ENCODE measurements around the gene CDK14.

Gene CDK14

GRCh38 chr7:90671571-90671970, 75.5 kb downstream of the CDK14 start:
- TF ChIP-seq, protein P1, sequence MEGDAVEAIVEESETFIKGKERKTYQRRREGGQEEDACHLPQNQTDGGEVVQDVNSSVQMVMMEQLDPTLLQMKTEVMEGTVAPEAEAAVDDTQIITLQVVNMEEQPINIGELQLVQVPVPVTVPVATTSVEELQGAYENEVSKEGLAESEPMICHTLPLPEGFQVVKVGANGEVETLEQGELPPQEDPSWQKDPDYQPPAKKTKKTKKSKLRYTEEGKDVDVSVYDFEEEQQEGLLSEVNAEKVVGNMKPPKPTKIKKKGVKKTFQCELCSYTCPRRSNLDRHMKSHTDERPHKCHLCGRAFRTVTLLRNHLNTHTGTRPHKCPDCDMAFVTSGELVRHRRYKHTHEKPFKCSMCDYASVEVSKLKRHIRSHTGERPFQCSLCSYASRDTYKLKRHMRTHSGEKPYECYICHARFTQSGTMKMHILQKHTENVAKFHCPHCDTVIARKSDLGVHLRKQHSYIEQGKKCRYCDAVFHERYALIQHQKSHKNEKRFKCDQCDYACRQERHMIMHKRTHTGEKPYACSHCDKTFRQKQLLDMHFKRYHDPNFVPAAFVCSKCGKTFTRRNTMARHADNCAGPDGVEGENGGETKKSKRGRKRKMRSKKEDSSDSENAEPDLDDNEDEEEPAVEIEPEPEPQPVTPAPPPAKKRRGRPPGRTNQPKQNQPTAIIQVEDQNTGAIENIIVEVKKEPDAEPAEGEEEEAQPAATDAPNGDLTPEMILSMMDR (IDR thresholded peaks at IDR 0.05; ENCODE audit: low read depth, low read length): no peak
- no peak for DNase-seq
- Histone ChIP-seq H3K9me3 (ENCODE audit: severe bottlenecking) (no peaks in the 10 kb centered on the region), H3K27me3 (ENCODE audit: insufficient read depth, low read depth, severe bottlenecking) (no peaks in the 10 kb centered on the region), H3K27ac (no peak overlapping the region), H3K36me3 (no peaks in the 10 kb centered on the region), H3K4me3 (ENCODE audit: low read depth, low read length) (no peak overlapping the region)

DNA sequence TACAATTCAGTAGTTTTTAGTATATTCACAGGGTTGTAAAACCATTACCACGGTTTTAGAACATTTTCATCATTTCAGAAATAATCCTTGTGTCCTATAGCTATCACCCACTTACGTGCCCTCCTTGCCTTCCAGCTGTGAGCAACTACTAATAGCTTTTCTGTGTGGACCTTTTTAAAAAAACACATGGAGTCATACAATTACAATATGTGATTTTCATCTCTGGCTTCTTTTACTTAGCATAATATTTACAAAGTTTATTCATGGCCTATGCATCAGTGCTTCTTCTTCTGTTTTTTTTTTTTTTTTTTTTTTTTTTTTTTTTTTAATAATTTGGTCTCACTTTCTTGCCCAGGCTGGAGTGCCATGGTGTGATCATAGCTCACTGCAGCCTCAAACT, 76.1 kb downstream of the CDK14 start:
- TF ChIP-seq, protein P1 (IDR thresholded peaks at IDR 0.05; ENCODE audit: low read depth, low read length): no peak
- H3K36me3 ChIP-seq: no peaks in the 10 kb centered on the region
- no peaks in the 10 kb centered on the region for H3K27me3 ChIP-seq (ENCODE audit: insufficient read depth, low read depth, severe bottlenecking)
- no peak overlapping the region for H3K4me3 ChIP-seq (ENCODE audit: low read depth, low read length)
- H3K27ac ChIP-seq: no peak overlapping the region
- no peaks in the 10 kb centered on the region for H3K9me3 ChIP-seq (ENCODE audit: severe bottlenecking)
- no peak for DNase-seq

GRCh38 chr7:90674625-90675024, 78.5 kb downstream of the CDK14 start:
- H3K36me3 ChIP-seq: no peaks in the 10 kb centered on the region
- H3K9me3 ChIP-seq (ENCODE audit: severe bottlenecking): no peaks in the 10 kb centered on the region
- TF ChIP-seq, protein P1 (IDR thresholded peaks at IDR 0.05; ENCODE audit: low read depth, low read length): no peak
- no peak overlapping the region for H3K27ac ChIP-seq
- no peak overlapping the region for H3K4me3 ChIP-seq (ENCODE audit: low read depth, low read length)
- no peaks in the 10 kb centered on the region for H3K27me3 ChIP-seq (ENCODE audit: insufficient read depth, low read depth, severe bottlenecking)
- DNase-seq: no peak

DNA sequence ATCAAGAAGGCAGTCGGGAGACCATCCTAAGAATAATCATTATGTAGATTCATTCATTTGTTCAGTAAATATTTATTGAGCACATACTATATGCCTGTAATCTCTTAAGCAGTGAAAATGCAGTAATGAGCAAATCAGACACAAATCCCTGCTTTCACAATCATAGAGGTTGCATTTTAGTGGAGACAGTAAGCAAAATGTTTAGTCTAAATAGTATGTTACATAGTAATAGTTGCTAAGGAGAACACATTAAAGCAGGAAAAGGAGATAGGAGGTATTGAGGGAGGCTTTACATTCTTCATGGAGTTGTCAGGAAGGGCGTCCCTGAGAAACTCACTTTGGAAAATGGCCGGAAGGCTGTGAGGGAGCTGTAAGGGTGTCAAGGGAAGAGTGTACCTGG, 79.9 kb downstream of the CDK14 start:
- no peaks in the 10 kb centered on the region for H3K9me3 ChIP-seq (ENCODE audit: severe bottlenecking)
- H3K27ac ChIP-seq: no peak overlapping the region
- H3K36me3 ChIP-seq: no peaks in the 10 kb centered on the region
- H3K27me3 ChIP-seq (ENCODE audit: insufficient read depth, low read depth, severe bottlenecking): no peaks in the 10 kb centered on the region
- TF ChIP-seq, protein P1 (IDR thresholded peaks at IDR 0.05; ENCODE audit: low read depth, low read length): no peak
- H3K4me3 ChIP-seq (ENCODE audit: low read depth, low read length): no peak overlapping the region
- DNase-seq: no peak

DNA sequence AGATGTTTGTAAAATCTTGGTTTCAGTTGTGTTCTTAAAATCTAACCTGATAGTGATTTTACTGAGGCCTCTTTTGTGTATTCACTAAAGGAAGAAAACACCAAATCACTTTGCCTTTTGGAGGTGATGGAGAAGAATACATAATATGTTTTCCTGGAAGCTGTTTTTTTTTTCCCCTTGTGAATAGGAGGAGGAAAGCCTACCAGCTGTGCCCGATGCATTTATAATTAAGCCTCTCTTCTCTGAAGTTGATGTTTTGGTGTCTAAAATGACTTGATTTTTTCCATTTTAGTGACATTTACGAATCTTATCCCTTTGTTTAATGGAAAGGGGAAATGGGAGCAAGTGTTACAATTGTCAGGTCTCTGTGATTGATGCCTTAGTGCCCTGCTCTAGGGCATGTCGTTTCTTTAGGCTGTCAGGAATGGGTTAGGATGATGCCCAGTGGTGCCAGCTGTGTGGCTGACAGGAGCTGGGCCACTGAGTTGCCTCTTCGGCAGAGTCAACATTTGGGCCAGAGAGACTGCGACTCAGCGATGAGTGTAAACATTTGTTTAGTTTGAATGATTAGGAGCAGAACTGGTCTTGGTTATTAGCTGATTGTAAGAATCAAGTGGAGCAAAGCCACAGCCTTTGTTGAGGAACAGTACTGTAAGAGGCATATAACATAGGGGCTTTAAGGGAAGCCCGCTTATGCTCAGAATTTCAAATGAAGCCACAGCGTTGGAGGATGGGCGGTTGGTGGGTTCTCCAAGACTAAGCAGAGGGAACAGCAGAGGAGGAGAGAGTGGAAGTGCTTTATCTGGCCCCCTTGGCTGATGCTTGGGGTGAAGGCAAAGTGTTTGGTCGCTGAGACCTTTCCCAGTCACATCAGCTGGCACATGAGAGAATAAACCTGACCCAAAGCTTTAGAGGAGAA, 81.6 kb downstream of the CDK14 start:
- H3K4me3 ChIP-seq (ENCODE audit: low read depth, low read length): no peak overlapping the region
- DNase-seq: no peak
- H3K27me3 ChIP-seq (ENCODE audit: insufficient read depth, low read depth, severe bottlenecking): no peaks in the 10 kb centered on the region
- H3K36me3 ChIP-seq: no peaks in the 10 kb centered on the region
- H3K27ac ChIP-seq: no peak overlapping the region
- H3K9me3 ChIP-seq (ENCODE audit: severe bottlenecking): no peaks in the 10 kb centered on the region
- TF ChIP-seq, protein P1 (IDR thresholded peaks at IDR 0.05; ENCODE audit: low read depth, low read length): no peak
